ENCODE measurements around the gene SLIT1.

The SLIT1 gene

DNA sequence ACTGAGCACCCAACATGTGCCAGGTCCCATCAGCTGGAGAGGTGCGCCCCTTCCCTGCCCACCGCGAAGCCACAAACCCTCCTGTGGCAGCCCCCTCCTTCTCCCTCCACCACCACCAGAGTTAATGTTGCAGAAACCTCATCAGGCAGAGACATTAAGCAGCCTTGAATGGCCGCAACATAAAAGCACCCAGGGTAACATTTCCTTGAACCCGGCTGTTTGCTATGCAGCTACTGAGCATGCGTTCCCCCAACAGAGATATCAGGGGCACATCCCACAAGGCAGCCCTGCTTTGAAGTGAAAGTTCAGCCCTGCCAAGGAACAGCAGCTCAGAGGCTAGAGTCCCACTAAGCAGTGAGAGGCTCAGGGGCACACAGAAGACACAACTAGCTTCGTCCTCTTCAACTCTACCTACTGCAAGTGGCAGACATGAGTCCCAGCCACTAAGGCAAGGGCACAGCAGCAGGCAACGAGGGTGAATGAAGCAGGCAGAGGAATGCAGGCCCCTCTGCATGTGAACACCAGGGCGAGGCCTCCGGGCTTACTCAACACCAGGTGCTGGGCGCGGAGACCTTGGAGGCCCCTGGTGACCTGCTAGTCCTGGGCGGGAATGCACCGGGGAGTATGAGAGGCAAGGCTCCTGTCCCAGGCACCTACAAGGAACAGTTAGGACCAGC lies 107.4 kb downstream of the SLIT1 start:
- no peak for DNase-seq

- no peak for DNase-seq
Measured at GRCh38 chr10:97076781-97077180, 109.0 kb downstream of the SLIT1 start.

- DNase-seq = no peak
Measured at GRCh38 chr10:97075961-97076525, 109.7 kb downstream of the SLIT1 start.

DNA sequence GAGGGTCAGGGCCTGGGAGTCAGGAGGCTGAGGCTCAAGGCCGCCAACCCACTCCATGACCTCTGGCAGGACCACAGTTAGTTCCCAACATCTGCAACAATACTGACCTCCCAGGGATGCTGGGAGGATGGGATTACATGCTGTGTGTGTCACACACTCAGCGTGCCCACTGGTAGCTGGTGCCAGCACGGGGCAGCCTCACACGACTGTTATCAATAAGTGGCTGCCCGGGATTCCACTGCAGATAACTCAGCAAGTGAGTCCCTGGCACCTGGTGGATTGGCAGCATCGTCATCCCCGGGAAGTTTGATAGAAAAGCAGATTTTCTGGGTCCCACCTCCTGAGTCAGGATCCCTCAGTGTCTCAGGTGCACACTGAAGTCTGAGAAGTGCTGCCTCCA lies 110.3 kb downstream of the SLIT1 start:
- no peak for DNase-seq

- DNase-seq = no peak
Measured at GRCh38 chr10:97074256-97075145, 111.3 kb downstream of the SLIT1 start.

DNA sequence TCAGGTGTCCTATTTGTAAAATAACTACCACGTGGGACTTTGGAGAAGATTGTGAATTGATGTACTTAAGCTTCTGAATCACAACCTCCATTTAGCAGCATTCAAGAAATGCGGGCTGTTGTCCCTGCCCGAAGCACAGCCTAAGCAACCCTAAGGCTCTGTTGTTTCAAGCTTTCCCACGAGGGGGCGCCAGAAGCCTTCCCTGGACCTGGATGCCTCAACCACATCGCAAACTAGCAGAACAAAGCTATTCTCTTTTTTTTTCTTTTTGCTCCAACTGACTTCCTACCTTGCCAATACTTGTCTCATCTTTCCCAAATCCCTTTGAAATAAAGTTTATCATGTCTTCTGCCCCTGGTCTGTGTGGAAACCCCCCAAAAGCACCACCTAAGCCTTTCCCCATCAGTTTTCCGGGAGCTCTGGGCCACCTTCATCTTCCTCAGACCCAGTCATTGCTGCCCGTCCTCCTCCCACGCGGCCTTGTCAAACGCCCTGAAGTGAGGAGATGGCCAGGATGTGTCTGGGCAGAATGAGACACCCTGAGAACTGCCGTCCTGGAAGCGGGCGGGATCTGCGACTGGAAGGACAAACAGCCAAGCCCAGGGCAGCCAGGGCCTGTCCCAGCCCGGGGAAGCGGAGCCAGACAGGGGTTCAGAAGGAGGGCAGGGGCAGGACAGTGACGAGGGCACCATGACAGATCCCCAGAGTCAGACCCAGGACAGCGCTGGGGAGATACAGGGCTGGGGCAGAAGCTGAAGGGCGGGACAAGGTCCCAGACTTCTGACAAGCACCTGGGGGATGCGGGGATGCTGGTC lies 112.7 kb downstream of the SLIT1 start:
- peak; percentile 39 for DNase-seq

- DNase-seq = no peak
Measured at GRCh38 chr10:97071496-97071895, 114.3 kb downstream of the SLIT1 start.

DNA sequence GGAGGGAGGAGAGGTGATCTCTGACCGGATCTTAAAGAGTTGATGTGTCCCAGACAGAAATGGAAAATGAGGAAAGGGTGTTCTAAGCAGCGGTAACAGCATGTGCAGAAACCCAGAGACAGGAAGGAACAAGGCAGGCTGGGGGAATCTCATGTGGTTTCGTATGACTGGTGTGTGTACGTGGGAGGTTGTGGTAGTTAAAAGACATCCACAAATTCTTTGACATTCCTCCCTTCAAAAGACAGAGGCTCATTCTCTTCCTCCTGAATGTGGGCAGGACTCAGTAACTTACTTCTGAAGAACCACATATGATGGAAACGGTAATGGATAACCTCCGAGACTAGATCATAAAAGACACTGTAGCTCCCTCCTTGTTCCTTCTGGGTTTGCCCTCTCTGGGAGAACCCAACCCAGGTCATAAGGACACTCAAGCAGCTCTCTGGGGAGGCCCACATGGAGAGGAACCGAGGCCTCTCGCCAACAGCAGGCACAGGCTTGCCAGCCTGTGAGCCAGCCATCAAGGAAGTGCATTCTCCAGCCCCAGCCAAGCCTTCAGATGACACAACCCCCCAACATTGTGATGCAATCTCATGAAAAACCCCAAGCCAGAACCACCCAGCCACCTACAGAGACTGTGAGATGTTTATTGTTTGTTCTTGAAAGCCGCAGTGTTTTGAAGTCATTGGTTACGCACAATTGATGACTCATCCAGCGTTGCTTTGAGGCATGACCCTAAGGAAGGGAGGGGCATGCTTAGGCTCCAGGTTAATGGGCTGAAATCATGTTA lies 116.0 kb downstream of the SLIT1 start:
- no peak for DNase-seq

- DNase-seq = no peak
Measured at GRCh38 chr10:97069026-97069425, 116.7 kb downstream of the SLIT1 start.

- no peak for DNase-seq
Measured at GRCh38 chr10:97067716-97068391, 117.9 kb downstream of the SLIT1 start.

- DNase-seq = no peak
Measured at GRCh38 chr10:97066877-97067555, 118.7 kb downstream of the SLIT1 start.

GRCh38 chr10:97065686-97066660 lies 119.8 kb downstream of the SLIT1 start:
- no peak for DNase-seq

GRCh38 chr10:97065128-97065527 lies 120.6 kb downstream of the SLIT1 start:
- DNase-seq = no peak

DNA sequence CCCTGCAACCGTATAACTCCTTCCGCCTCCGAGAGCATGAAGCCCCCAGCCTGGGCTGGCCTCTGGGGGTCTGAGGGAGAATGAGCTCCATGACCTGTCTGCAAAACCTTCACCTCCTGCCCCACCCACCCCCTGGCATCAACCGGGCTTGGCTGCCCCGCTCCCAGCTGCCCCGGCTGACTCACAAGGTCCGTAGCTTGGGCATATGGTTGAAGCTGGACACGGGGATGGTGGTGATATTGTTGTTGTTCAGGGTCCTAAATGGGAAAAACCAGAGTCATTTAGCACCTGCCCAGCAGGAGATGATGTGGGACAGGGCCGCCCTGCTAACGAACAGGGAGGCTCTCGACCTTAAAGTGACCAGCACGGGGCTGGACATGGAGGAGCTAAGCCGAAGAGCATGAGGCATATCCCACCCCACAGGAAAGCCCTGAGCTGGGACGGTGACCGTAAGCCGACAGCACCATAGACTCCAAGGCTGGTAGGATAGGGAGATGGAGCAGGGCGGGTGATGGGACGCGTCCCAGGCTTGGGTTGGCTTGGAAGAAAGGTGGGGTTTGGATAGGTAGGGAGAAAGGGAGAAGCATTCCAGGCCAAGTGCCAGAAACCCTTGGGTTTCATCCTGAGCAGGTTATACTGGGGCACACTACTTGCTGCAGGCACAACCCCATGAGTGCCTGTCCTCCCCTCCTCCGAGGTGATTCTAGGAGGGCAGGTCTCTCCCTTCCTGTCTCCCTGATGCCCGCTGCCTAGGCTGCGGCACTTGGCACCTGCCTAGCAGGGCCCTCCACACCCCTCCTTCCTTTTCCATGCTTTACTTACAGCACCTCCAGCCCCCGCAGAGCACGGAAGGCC lies 121.5 kb downstream of the SLIT1 start:
- no peak for DNase-seq

GRCh38 chr10:97063271-97063982 lies 122.3 kb downstream of the SLIT1 start:
- no peak for DNase-seq

DNA sequence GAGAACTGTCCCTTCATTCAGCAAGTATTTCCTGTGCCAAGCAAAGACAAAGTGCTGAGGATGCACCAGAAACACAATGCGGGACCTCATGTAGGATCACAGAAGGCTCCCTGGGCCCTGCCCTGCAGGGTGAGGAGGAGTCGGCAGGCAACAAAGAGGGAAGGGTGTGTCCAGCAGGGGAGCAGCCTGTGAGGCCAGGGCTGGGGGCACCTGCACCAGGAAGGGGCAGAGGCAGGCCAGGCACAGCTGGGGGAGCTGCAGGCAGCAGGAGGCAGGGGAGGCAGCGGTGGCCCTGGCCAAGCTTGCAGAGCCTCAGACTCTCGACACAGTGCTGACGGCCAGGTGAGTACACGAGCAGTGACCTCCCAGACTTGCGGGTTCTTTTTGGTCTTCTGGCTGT lies 123.3 kb downstream of the SLIT1 start:
- no peak for DNase-seq

GRCh38 chr10:97062046-97062445 lies 123.7 kb downstream of the SLIT1 start:
- no peak for DNase-seq

DNA sequence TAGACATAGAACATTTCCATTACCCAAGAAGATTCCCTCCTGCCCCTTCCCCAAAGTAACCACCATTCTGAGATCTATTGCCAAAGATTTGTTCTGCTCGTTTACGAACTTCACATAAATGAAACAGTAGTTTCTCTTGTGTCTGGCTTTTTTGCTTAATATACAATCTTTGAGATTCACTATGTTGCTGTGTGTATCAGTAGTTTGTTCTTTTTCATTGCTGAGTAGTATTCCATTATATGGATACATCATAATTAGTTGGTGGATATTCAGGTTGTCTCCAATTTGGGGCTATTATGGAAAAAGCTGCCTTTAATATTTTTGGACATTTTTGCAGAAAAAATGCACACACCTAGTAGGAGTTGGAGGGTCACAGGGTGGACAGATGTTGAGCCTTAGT lies 124.3 kb downstream of the SLIT1 start:
- DNase-seq = no peak
